PC-3 (cell line): ENCODE results near the gene ARHGAP15. TPM values are rescaled to one million over a fixed set of nuclear protein-coding genes. Genes with fewer than 3 reads are reported as not detected.

Experiments
- ATAC-seq: fragments of 200-7000 bp; cut with Tn5 transposase; 2 replicates; pipeline ENCODE4 v1.9.1; 2020; ENCODE audit warnings: mild to moderate bottlenecking, moderate library complexity
- BruUV-seq: library from RNA; stranded (reverse); fragments of 400-500 nt; replicated peaks from 2 replicates; lab custom pipeline; 2021; lab: Mats Ljungman, UMichigan
- CTCF ChIA-PET: fragments of 300-600 bp; sonication (Branson Sonifier 250); formaldehyde crosslinking; loops from one replicate; lab custom pipeline; 2022; ENCODE audit warnings: antibody characterized with exemption; lab: Charles Lee
- POLR2A ChIA-PET: fragments of 300-600 bp; sonication (Branson Sonifier 250); formaldehyde crosslinking; loops from one replicate; lab custom pipeline; 2022; ENCODE audit warnings: antibody characterized with exemption; ENCODE audit not compliant: unreplicated experiment; lab: Charles Lee
- DNase-seq: peaks from one replicate; pipeline ENCODE4 v3.0.0-alpha.2; 2015
- H2AFZ ChIP-seq: fragments of 300-600 bp; sonication (generic); 2 replicates; pipeline ENCODE4 v1.6.0; 2016; ENCODE audit warnings: antibody characterized with exemption, low read length
- H3F3A ChIP-seq: fragments of 300-600 bp; sonication (generic); one replicate; pipeline ENCODE4 v1.6.0; 2017; ENCODE audit warnings: antibody characterized with exemption, low read length, control low read depth, mild to moderate bottlenecking; ENCODE audit not compliant: unreplicated experiment
- H3K27ac ChIP-seq: fragments of 300-600 bp; sonication (generic); 2 replicates; pipeline ENCODE4 v1.5.1; 2016; ENCODE audit warnings: mild to moderate bottlenecking, low read length
- H3K27me3 ChIP-seq: fragments of 300-600 bp; sonication (generic); 2 replicates; pipeline ENCODE4 v1.6.1; 2016; ENCODE audit warnings: low read length, mixed read lengths
- H3K36me3 ChIP-seq: fragments of 300-600 bp; sonication (generic); 2 replicates; pipeline ENCODE4 v1.6.1; 2016; ENCODE audit warnings: low read depth, mixed run types, low read length, mixed read lengths
- H3K4me1 ChIP-seq: fragments of 300-600 bp; sonication (generic); 2 replicates; pipeline ENCODE4 v1.5.1; 2016; ENCODE audit warnings: low read length; ENCODE audit not compliant: insufficient read depth
- H3K4me2 ChIP-seq: fragments of 300-600 bp; sonication (generic); 2 replicates; pipeline ENCODE4 v1.6.0; 2016; ENCODE audit warnings: low read length
- H3K4me3 ChIP-seq: fragments of 300-600 bp; sonication (generic); 2 replicates; pipeline ENCODE4 v1.5.1; 2016; ENCODE audit warnings: mild to moderate bottlenecking, low read length, mixed read lengths
- H3K79me2 ChIP-seq: fragments of 300-600 bp; sonication (generic); 2 replicates; pipeline ENCODE4 v1.6.1; 2017; ENCODE audit warnings: low read length, mixed read lengths
- H3K9ac ChIP-seq: fragments of 300-600 bp; sonication (generic); 2 replicates; pipeline ENCODE4 v1.6.0; 2016; ENCODE audit warnings: mild to moderate bottlenecking, low read length
- H3K9me2 ChIP-seq: fragments of 300-600 bp; sonication (generic); replicated peaks from 2 replicates; pipeline ENCODE4 v1.6.1; 2016; ENCODE audit warnings: mixed run types, low read length, mixed read lengths
- H3K9me3 ChIP-seq: fragments of 300-600 bp; sonication (generic); 2 replicates; pipeline ENCODE4 v1.6.1; 2016; ENCODE audit warnings: low read length, mixed read lengths
- H4K20me1 ChIP-seq: fragments of 300-600 bp; sonication (generic); 2 replicates; pipeline ENCODE4 v1.6.1; 2016; ENCODE audit warnings: low read length, mixed read lengths
- CTCF ChIP-seq: fragments of 300-600 bp; sonication (generic); conservative IDR thresholded peaks from 2 replicates; pipeline ENCODE4 v1.5.1; 2017; ENCODE audit warnings: antibody characterized with exemption, low read depth, mild to moderate bottlenecking, low read length
- EZH2 ChIP-seq: fragments of 300-600 bp; sonication (generic); IDR thresholded peaks from one replicate; pipeline ENCODE4 v1.6.1; 2017; ENCODE audit warnings: antibody characterized with exemption, mild to moderate bottlenecking, low read length; ENCODE audit not compliant: unreplicated experiment
- EZH2phosphoT487 ChIP-seq: fragments of 300-600 bp; sonication (generic); IDR thresholded peaks from 2 replicates; pipeline ENCODE4 v1.6.1; 2018; ENCODE audit warnings: mild to moderate bottlenecking, antibody characterized with exemption, low read length, borderline replicate concordance
- intact Hi-C: fragments of 100-400 bp; cut with micrococcal nuclease; formaldehyde crosslinking; loops from 2 replicates; pipeline ENCODE4 v1.9.0; 2023
- total RNA-seq: library from RNA; depleted of rRNA; stranded (reverse); fragments of >200 nt; gene quantifications from 2 replicates; pipeline ENCODE4 v1.2.3, GENCODE V29; 2014

ARHGAP15 gene
- total RNA-seq, 1 experiment from 2014 or later = not detected

DNA sequence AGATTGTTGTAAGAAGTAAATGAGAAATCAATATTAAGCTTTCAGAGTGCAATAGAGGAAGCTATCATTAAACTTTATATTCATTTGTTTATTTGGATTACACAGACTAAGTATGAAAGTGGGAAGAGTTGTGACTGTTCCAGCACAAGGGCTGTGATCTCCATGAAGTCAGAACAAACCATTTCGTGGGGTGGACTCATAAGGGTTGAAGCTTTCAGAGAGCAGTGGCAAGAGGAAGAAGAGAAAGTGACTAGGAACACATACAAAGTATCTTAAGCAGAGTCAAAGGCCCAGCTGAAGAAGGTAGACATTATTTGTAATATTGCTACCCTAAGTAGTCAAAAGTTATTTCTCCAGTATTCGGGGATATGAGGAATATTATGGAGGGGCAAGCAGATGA lies 117.0 kb downstream of the ARHGAP15 start:
- Histone ChIP-seq H3K9me2 (no peaks in the 10 kb centered on the region), H3K9ac (no peak overlapping the region), H3K9me3 (no peaks in the 10 kb centered on the region), H3K36me3 (no peaks in the 10 kb centered on the region), H3K27ac (no peak overlapping the region), H3K4me1 (no peaks in the 10 kb centered on the region), H4K20me1 (no peaks in the 10 kb centered on the region), H3K79me2 (no peaks in the 10 kb centered on the region), H2AFZ (no peak overlapping the region), H3K4me2 (no peak overlapping the region), H3K4me3 (no peak overlapping the region), H3K27me3 (peaks cover 90% of the 10 kb centered on the region), H3F3A (no peaks in the 10 kb centered on the region)
- ATAC-seq (no peak), DNase-seq (no peak)
- ChIA-PET POLR2A (no interaction called here), CTCF (interaction anchor here (0.6 kb wide), 1 partner anchor 186 kb away, joined by 3 read pairs; no protein-coding TSS in a partner anchor)
- intact Hi-C loops = no loop called here
- no peak for TF ChIP-seq EZH2
- no peak for TF ChIP-seq CTCF
- TF ChIP-seq EZH2phosphoT487 = no peak
- no TSS peak for BruUV-seq

DNA sequence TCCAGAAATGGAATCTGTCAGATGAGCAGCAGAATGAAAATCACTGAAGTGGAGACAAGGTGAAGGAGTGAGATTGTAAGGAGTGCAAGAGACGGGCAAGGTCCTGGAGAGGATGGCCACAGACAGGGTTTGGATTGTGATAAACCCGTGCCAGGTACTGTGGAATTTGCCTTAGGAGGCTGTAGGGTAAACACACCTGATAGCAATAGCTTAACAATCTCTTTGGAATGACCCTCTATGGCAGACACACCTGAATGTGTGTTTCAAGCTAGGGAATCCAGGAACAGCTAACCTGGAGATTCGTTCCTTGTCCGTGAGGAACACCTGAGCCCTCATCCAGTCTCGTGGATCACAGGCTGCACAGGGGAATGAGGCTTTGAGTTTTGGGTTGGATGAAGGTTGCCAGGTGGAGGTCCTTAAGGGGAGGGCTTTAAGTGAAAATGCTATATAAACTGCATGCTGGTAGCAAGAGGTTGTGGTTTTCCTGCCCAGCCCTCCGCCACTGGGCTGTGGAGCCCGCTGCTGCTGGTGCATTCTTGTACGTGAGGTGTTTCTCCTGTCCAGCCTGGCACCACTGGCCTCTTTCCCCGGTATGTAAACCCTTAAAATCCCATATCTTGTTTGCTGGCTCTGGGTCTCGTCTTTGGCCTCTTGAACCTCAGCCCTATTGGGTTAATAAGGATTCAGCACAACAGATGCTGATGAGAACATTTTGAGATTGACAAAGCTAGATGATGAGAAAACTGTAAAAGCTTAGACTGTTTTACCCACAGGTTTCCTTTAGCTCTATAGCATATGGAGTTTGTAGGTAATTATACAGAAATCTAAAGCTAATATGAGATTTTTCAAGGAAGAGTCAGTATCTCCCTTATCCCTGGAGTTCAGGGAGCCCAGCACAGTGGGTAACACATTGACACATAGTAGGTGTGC lies 117.9 kb downstream of the ARHGAP15 start:
- CTCF ChIA-PET = no interaction called here
- Histone ChIP-seq H3K9me3 (no peaks in the 10 kb centered on the region), H3F3A (no peaks in the 10 kb centered on the region), H3K27me3 (peaks cover 82% of the 10 kb centered on the region), H4K20me1 (no peaks in the 10 kb centered on the region), H2AFZ (no peak overlapping the region), H3K79me2 (no peaks in the 10 kb centered on the region), H3K27ac (no peak overlapping the region), H3K9ac (no peak overlapping the region), H3K36me3 (no peaks in the 10 kb centered on the region), H3K4me2 (no peak overlapping the region), H3K4me3 (no peak overlapping the region), H3K9me2 (no peaks in the 10 kb centered on the region), H3K4me1 (no peaks in the 10 kb centered on the region)
- TF ChIP-seq EZH2 = no peak
- no peak for TF ChIP-seq CTCF
- TF ChIP-seq EZH2phosphoT487 = no peak
- DNase-seq (no peak), ATAC-seq (no peak)
- intact Hi-C loops = no loop called here
- POLR2A ChIA-PET = no interaction called here
- no TSS peak for BruUV-seq

GRCh38 chr2:143248631-143249030 lies 119.4 kb downstream of the ARHGAP15 start:
- intact Hi-C loops = no loop called here
- CTCF ChIA-PET = no interaction called here
- Histone ChIP-seq H3K79me2 (no peaks in the 10 kb centered on the region), H3K27me3 (peaks cover 70% of the 10 kb centered on the region), H3K9me3 (no peaks in the 10 kb centered on the region), H3K27ac (no peak overlapping the region), H3K36me3 (no peaks in the 10 kb centered on the region), H4K20me1 (no peaks in the 10 kb centered on the region), H3K4me3 (no peak overlapping the region), H2AFZ (no peak overlapping the region), H3K9me2 (no peaks in the 10 kb centered on the region), H3K4me1 (peaks cover 4% of the 10 kb centered on the region), H3F3A (no peaks in the 10 kb centered on the region), H3K4me2 (no peak overlapping the region), H3K9ac (no peak overlapping the region)
- DNase-seq (no peak), ATAC-seq (no peak)
- no TSS peak for BruUV-seq
- POLR2A ChIA-PET = no interaction called here
- TF ChIP-seq EZH2phosphoT487 = no peak
- no peak for TF ChIP-seq CTCF
- no peak for TF ChIP-seq EZH2
